CD4-positive, alpha-beta T cell treated with Interleukin-21 for 1 hour (primary cell): ENCODE results near the gene GSTT4.
"Not testable (repeated sequence)": the region's sequence is repeated elsewhere in the genome, so short reads cannot be mapped to it uniquely, and the experiment has no call there.

Experiments used
- DNase-seq: peaks from one replicate; pipeline ENCODE4 v3.0.0-alpha.2; 2020

The GSTT4 gene

DNA sequence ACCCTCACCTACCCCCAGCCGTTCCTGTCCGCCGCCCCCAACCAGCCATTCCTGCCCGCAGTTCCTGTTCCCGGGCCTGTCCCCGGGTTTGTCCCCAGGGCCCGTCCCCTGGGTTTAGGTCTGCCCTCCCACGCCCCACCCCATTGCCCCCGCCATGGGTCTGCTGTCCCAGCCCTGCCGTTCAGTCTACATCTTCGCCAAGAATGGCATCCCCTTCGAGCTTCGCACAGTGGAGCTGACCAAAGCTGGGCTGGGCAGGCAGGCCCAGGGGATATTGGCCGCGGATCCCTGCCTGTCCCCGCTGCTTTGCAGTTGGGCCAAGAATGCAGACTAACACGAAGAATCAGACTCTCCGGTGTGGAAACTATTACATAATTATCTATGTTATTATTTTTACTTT is 55.5 kb downstream of the GSTT4 start:
- not testable (repeated sequence) for DNase-seq
